Measurements from ENCODE around the gene DCD.

The DCD gene

DNA sequence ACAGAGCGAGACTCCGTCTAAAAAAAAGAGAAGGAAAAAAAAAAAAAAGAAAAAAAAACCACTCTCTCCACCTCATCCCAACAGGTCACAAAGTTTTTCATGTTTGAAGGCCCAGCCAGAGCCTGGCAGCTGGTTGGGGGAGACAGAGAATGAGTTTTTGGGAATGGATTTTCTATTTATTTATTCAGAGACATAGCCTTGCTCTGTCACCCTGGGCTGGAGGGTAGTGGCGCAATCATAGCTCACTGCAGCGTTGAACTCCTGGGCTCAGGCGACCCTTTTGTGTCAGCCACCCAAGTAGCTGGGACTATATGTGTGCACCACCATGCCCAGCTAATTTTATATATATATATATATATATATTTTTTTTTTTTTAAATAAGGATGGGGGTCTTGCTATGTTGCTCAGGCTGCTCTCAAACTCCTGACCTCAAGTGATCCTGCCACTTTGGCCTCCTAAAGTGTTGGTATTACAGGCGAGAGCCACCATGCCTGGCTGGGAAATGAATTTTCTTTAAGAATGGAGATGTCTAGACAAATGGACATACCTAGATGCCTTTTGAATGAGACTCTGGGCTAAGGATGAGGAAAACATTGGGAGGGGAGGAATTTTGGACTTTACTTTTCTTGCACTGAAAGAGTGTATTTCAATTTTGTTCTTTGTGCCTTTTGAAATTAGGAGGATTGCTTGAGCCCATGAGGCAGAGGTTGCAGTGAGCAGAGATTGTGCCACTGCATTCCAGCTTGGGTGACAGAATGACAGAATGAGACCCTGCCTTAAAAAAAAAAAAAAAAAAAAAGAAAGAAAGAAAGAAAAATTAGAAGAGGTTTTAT is 42.8 kb downstream of the DCD start:
- no peak for DNase-seq

DNA sequence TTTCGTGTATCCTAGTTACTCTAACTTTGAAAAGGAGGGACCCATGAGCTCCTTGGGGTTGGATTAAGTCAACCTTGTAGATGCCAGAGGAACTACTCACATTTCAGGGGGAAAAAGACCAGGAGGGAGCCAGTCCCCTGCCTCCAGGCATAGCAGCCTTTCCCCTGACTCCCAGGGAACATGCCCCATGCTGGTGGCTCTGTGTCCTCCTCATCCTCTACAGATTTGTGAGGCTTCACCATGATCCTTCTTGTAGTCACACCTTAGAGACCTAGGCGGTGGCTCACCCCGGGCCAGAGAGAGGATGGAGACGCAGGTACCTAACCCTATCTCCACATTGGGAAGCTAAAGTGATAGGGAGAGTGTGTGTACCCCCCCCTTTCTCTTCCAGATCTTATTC is 43.7 kb downstream of the DCD start:
- no peak for DNase-seq

DNA sequence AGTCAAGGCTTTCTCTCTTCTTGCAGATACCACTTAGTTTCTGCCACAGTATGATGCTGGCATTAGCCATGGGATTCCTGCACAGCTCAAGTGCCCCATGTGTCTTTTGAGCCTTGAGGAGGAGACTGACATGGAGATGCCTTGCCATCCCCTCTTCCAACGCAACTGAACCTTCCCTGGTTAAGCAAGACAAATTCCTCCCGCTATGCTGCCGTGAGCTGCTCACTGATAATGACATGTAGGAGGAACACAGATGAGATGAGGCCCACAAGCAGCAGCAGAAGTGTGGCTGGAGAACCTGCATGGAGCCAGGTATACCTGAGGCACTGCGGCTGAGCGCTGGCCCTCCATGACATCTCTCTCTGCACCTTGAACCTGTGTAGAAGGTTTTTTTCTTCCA is 44.3 kb downstream of the DCD start:
- DNase-seq: no peak

DNA sequence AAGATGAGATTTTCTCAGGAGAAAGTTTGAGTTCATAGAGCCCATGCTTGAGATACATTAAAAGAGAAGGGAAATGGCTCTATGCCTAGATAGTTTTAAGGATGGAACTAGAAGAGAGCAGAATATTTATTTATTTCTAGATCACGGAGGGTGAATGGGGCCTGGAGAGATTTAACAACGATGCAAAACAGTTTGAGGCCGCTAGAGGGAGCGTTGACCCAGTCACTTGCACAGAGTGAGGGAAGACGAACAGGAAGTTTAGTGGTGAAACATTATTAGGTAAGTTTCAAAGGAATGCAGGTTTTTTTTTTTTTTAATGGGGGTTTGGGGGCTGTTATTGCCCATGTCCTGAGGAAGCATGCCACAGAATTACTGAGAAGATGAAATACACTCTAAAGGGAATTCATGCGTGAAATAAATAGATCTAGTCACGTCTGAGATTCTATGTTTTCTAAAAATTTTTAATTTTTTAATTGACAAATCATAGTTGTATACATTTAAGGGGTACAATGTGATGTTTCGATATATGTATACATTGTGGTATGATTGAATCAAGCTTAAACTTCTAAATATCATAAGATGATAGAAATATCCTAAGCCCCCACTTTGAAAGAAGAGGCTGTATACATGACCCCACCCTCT is 44.9 kb downstream of the DCD start:
- DNase-seq: peak; percentile 15 to 62 (median 39)

DNA sequence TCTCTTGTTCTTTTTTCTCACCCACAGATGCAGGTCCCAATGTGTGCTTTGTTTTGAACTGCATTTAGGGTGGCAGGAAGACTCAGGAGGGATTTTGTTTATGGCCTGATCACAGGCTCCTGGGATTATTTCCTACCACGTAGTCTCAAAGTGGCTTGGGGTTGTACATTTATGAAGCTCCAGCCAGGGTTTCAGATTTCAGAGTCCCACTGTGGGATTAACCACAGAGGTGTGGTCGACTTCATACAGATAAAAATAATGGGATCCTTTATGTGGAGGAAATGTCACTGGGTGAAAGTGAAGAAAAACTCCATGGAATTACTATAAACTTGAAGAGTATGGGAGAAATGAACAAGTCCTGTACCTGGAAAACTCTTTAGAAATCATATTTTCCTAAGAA is 45.5 kb downstream of the DCD start:
- no peak for DNase-seq

DNA sequence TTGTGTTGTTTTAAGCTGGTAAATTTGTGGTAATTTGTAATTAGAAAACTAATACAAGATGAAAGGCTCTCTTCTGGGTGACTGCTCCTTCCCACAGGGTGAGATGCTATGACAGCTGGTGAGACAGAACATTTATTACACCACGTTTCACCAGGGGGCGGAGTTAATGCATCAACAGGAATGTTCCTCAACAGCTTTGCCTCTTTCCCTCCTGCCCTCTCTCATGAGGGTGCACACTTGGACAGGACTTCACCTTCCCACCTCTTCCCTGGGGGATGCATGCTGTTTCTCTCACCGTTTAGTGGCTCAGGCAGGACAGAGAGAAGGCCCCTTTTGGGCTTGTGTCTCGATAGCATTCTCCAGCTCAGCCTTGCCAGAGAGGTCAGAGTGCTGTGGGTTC is 46.3 kb downstream of the DCD start:
- no peak for DNase-seq

DNA sequence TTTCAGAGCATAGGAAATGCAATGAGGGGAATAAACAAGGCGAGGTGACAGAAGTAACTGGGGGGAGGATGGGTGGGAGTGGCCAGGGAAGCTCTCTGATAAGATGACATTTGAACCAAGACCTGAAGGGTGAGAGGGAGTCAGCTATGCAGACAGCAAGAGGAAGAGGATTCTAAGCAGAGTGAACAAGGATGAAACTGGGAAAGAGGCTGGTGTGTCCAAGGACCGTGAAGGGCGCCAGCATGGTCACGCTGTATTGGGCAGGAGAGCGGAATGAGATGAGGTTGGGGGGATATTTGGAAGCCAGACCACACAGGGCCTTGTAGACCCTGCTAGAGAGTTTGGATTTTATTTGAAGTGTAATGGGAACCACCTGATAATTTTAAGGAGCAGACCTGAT is 49.2 kb downstream of the DCD start:
- DNase-seq: no peak

DNA sequence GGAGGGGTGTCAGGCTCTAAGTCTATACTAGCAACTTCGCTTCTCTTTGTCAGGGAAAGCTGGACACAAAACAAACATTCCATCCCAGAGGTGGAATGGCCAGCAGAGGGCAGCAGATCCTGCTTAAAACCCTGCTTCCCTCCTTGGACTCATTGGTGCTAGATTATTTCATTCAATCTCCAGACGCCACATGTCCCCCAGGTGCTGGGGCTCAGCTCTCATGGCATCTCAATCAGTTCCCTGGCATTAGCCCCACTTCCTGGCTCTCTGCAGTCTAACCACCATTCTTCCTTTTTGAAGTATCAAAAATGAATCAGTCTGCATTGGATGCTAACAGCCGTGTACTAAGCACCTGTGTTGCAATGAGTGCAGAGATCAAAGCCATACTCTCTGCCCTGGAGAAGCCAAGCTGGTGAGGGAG is 51.6 kb downstream of the DCD start:
- DNase-seq: peak; percentile 4 to 46 (median 23)

DNA sequence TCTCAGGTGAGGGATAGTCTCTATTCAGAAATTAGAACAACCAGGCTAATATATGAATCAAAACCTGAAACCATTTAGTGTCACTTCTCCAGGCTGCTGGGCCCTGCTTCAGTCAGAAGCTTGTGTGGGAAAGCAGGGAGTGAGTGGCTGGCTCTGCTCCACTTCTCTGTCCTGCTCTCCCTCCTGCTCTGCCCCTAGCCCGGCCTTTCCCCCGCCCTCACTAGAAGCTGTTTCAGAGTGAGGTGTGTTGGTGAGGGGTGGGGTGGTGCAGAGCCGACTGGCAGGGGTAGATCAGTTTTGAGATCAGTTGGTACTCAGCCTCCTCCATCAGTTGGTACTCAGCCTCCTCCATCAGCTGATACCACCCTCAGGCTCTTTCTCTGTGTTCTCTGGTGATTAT is 52.7 kb downstream of the DCD start:
- DNase-seq: no peak
